Measurements from ENCODE around the gene NEDD4L.

DNA sequence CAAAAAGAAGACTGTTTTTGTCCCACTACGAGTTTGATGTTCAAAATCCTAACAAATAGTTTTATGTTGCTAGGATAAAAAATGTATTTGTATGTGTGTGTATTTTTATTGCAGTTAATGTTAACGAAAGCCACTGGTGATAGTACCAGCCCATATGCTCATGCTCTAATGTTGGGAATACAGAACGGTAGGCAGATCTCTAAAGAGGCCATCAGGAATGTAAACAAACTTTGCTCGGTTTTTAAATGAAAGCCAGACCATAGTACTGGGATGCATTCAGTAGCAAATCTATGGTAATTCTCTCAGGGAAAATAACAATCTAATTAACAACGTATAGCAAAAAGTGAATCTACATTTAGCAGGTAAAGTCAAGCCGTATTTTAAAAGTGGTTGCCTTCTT, 208.1 kb downstream of the NEDD4L start:
- TF ChIP-seq, protein P1, sequence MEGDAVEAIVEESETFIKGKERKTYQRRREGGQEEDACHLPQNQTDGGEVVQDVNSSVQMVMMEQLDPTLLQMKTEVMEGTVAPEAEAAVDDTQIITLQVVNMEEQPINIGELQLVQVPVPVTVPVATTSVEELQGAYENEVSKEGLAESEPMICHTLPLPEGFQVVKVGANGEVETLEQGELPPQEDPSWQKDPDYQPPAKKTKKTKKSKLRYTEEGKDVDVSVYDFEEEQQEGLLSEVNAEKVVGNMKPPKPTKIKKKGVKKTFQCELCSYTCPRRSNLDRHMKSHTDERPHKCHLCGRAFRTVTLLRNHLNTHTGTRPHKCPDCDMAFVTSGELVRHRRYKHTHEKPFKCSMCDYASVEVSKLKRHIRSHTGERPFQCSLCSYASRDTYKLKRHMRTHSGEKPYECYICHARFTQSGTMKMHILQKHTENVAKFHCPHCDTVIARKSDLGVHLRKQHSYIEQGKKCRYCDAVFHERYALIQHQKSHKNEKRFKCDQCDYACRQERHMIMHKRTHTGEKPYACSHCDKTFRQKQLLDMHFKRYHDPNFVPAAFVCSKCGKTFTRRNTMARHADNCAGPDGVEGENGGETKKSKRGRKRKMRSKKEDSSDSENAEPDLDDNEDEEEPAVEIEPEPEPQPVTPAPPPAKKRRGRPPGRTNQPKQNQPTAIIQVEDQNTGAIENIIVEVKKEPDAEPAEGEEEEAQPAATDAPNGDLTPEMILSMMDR (IDR thresholded peaks at IDR 0.05; ENCODE audit: insufficient read depth, low read depth, low read length) = no peak
- TF ChIP-seq EZH2 (IDR thresholded peaks at IDR 0.05; ENCODE audit: insufficient read depth, low read length) = no peak
